ENCODE results near the gene ADAM12. TPM values are rescaled to one million over a fixed set of nuclear protein-coding genes. Genes with fewer than 3 reads are reported as not detected.

Gene ADAM12
- polyA plus RNA-seq, 3 donors: 0.05 TPM; not detected in 2

DNA sequence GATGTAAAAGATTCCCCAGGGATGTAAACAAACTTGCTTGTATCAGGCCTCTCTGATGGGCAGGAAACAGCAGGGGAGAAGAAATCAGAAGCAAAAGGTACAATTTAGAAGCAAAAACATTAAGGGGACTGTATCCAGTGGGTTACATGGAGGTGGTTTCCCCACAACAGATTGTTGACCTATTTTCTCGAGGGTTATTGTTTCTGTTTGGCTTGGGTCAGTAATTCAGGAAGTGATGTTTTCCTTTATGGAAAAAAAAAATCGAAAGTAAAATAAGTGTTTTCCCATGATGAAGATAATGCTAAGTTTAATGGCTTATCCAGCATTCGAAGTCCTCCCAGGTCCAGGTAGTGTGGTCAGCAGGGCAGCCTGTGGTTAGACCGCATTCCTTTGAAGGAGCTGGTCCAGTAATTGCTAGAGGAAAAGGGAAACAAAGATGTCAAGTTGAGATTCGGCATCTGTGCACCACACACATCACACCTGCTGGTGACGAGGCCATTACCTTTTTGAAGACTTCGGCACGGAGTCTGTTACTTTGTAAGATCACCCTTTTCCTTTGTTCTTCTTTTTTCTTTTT lies 37.3 kb upstream of the ADAM12 start:
- H3K4me1 Mint-ChIP-seq: no peaks in the 10 kb centered on the region
- H3K27me3 Mint-ChIP-seq (ENCODE audit: low read depth in 3 of 3): peaks cover 0 to 12% (median 0%) of the 10 kb centered on the region in 3 donors
- no peak overlapping the region for H3K27ac ChIP-seq (ENCODE audit: low read depth in 1 of 2, low read length in 2 of 2)
- intact Hi-C loops (cut with micrococcal nuclease): no loop called here
- DNase-seq: no peak
- H3K27me3 ChIP-seq (ENCODE audit: control insufficient read depth in 2 of 2, insufficient read depth in 2 of 2, low read length in 2 of 2): no peaks in the 10 kb centered on the region
- no peaks in the 10 kb centered on the region for H3K36me3 ChIP-seq (replicated peaks in 1 of 2; ENCODE audit: control insufficient read depth in 1 of 2, insufficient read depth in 2 of 2, low read length in 2 of 2)
- WGBS (ENCODE audit: insufficient coverage): 61% methylated on average over 7 of the region's 8 CpGs
- H3K9ac ChIP-seq (ENCODE audit: insufficient read depth, low read length, poor library complexity, severe bottlenecking): no peak overlapping the region
- H3K4me3 Mint-ChIP-seq: peak overlapping the region in 1 of 2 donors; percentile 7
- H3K4me3 ChIP-seq (replicated peaks in 1 of 3; ENCODE audit: low read depth in 2 of 3, low read length in 3 of 3): no peak overlapping the region
- H3K79me2 ChIP-seq (ENCODE audit: insufficient read depth, low read length): no peaks in the 10 kb centered on the region
- H3K9me3 ChIP-seq (replicated peaks in 1 of 2; ENCODE audit: control insufficient read depth in 1 of 2, insufficient read depth in 1 of 2, low read length in 2 of 2): peaks cover 12 to 14% of the 10 kb centered on the region in 2 donors
- no peaks in the 10 kb centered on the region for H3K4me1 ChIP-seq (ENCODE audit: control insufficient read depth in 1 of 2, insufficient read depth in 2 of 2, low read length in 2 of 2)
- peak overlapping the region in 1 of 7 donors; percentile 12 for H3K27ac Mint-ChIP-seq
- H3K36me3 Mint-ChIP-seq: no peaks in the 10 kb centered on the region
- no peak overlapping the region for H3K4me2 ChIP-seq (replicated peaks; ENCODE audit: extremely low read depth, low read length, poor library complexity, severe bottlenecking)
- no peak for TF ChIP-seq CTCF (IDR thresholded peaks at IDR 0.05)
- no peaks in the 10 kb centered on the region for H4K20me1 ChIP-seq (ENCODE audit: insufficient read depth, low read length)
- H2AFZ ChIP-seq (ENCODE audit: insufficient read depth, low read depth, low read length, poor library complexity, severe bottlenecking): no peak overlapping the region
- peaks cover 3 to 18% (median 6%) of the 10 kb centered on the region in 7 donors for H3K9me3 Mint-ChIP-seq

GRCh38 chr10:126425032-126425431 lies 36.8 kb upstream of the ADAM12 start:
- no peak overlapping the region for H3K4me2 ChIP-seq (replicated peaks; ENCODE audit: extremely low read depth, low read length, poor library complexity, severe bottlenecking)
- no peaks in the 10 kb centered on the region for H3K79me2 ChIP-seq (ENCODE audit: insufficient read depth, low read length)
- H3K36me3 ChIP-seq (replicated peaks in 1 of 2; ENCODE audit: control insufficient read depth in 1 of 2, insufficient read depth in 2 of 2, low read length in 2 of 2): no peaks in the 10 kb centered on the region
- H3K27ac ChIP-seq (ENCODE audit: low read depth in 1 of 2, low read length in 2 of 2): no peak overlapping the region
- H3K27me3 ChIP-seq (ENCODE audit: control insufficient read depth in 2 of 2, insufficient read depth in 2 of 2, low read length in 2 of 2): no peaks in the 10 kb centered on the region
- peaks cover 3 to 18% (median 6%) of the 10 kb centered on the region in 7 donors for H3K9me3 Mint-ChIP-seq
- H3K27ac Mint-ChIP-seq: no peak overlapping the region
- no peaks in the 10 kb centered on the region for H3K4me1 ChIP-seq (ENCODE audit: control insufficient read depth in 1 of 2, insufficient read depth in 2 of 2, low read length in 2 of 2)
- TF ChIP-seq CTCF (IDR thresholded peaks at IDR 0.05): no peak
- no peak overlapping the region for H3K4me3 Mint-ChIP-seq
- H3K27me3 Mint-ChIP-seq (ENCODE audit: low read depth in 3 of 3): peaks cover 0 to 12% (median 0%) of the 10 kb centered on the region in 3 donors
- H4K20me1 ChIP-seq (ENCODE audit: insufficient read depth, low read length): no peaks in the 10 kb centered on the region
- peaks cover 12 to 14% of the 10 kb centered on the region in 2 donors for H3K9me3 ChIP-seq (replicated peaks in 1 of 2; ENCODE audit: control insufficient read depth in 1 of 2, insufficient read depth in 1 of 2, low read length in 2 of 2)
- 100% methylated on average over 2 of the region's 5 CpGs for WGBS (ENCODE audit: insufficient coverage)
- no peak overlapping the region for H3K4me3 ChIP-seq (replicated peaks in 1 of 3; ENCODE audit: low read depth in 2 of 3, low read length in 3 of 3)
- no peak for DNase-seq
- H3K9ac ChIP-seq (ENCODE audit: insufficient read depth, low read length, poor library complexity, severe bottlenecking): no peak overlapping the region
- H3K36me3 Mint-ChIP-seq: no peaks in the 10 kb centered on the region
- intact Hi-C loops (cut with micrococcal nuclease): no loop called here
- no peaks in the 10 kb centered on the region for H3K4me1 Mint-ChIP-seq
- H2AFZ ChIP-seq (ENCODE audit: insufficient read depth, low read depth, low read length, poor library complexity, severe bottlenecking): no peak overlapping the region
